Vagina (tissue), 2 donors: ENCODE data around the gene KCNK5. TPM values are rescaled to one million over a fixed set of nuclear protein-coding genes. Genes with fewer than 3 reads are reported as not detected.

Source experiments
- DNase-seq, 2 donors: peaks; one replicate each; pipeline ENCODE4 v3.0.0-alpha.2; 2017; ENCODE audit errors: extremely low spot score in 2 of 2
- H3K27ac ChIP-seq: fragments of 200-600 bp; sonication (generic); one replicate; pipeline ENCODE4 v1.5.1; 2019
- H3K27me3 ChIP-seq: fragments of 200-600 bp; sonication (generic); one replicate; pipeline ENCODE4 v1.5.1; 2019
- H3K36me3 ChIP-seq, 2 donors: fragments of 200-600 bp; sonication (generic); one replicate each; pipeline ENCODE4 v1.5.1; 2017 to 2019
- H3K4me1 ChIP-seq: fragments of 200-600 bp; sonication (generic); one replicate; pipeline ENCODE4 v1.5.1; 2019
- H3K4me3 ChIP-seq, 2 donors: fragments of 200-600 bp; sonication (generic); 1 replicate in 1 of 2; 2 replicates in 1 of 2; pipeline ENCODE4 v1.5.1; 2016 to 2019
- H3K9me3 ChIP-seq: fragments of 200-600 bp; sonication (generic); one replicate; pipeline ENCODE4 v1.5.1; 2019
- CTCF ChIP-seq, 3 experiments: fragments of 450-650 bp in 2 of 3; fragments of 200-600 bp in 1 of 3; sonication (generic) in 1 of 3; IDR thresholded peaks; one replicate each; pipeline ENCODE4 v1.5.1; 2017 to 2019; ENCODE audit warnings: antibody characterized with exemption in 3 of 3, mild to moderate bottlenecking in 2 of 3, moderate library complexity in 2 of 3
- POLR2A ChIP-seq, 2 donors: fragments of 450-650 bp; IDR thresholded peaks; one replicate each; pipeline ENCODE4 v1.6.1; 2017; ENCODE audit warnings: antibody characterized with exemption in 2 of 2, mild to moderate bottlenecking in 2 of 2, moderate library complexity in 2 of 2
- POLR2AphosphoS5 ChIP-seq, 2 donors: sonication (generic); formaldehyde crosslinking; IDR thresholded peaks; one replicate each; pipeline ENCODE4 v1.9.0; 2017; ENCODE audit warnings: antibody characterized with exemption in 2 of 2, mild to moderate bottlenecking in 2 of 2, low read depth in 1 of 2; ENCODE audit not compliant: insufficient read depth in 1 of 2
- intact Hi-C: fragments of 100-400 bp; cut with DNase I; formaldehyde crosslinking; loops from one replicate; pipeline ENCODE4 v1.15.1; 2023
- total RNA-seq: library from RNA; depleted of rRNA; stranded (reverse); fragments of >200 nt; gene quantifications from one replicate; pipeline ENCODE4 v1.2.3, GENCODE V29; 2016

The KCNK5 gene
- total RNA-seq, 1 donor from 2014 or later = 16.7 TPM

GRCh38 chr6:39214120-39214813 is 15.0 kb downstream of the KCNK5 start:
- peaks cover 20% of the 10 kb centered on the region for H3K4me1 ChIP-seq
- TF ChIP-seq CTCF (IDR thresholded peaks at IDR 0.05) (no peak), POLR2AphosphoS5 (IDR thresholded peaks at IDR 0.05; ENCODE audit: insufficient read depth in 1 of 2, low read depth in 1 of 2) (no peak), POLR2A (IDR thresholded peaks at IDR 0.05) (no peak)
- H3K4me3 ChIP-seq = no peak overlapping the region
- intact Hi-C loops = no loop called here
- H3K36me3 ChIP-seq = no peaks in the 10 kb centered on the region
- H3K27ac ChIP-seq = no peak overlapping the region
- no peaks in the 10 kb centered on the region for H3K27me3 ChIP-seq
- H3K9me3 ChIP-seq = no peaks in the 10 kb centered on the region
- DNase-seq = no peak

- H3K4me3 ChIP-seq = no peak overlapping the region
- no peak for DNase-seq
- peaks cover 20% of the 10 kb centered on the region for H3K4me1 ChIP-seq
- no peaks in the 10 kb centered on the region for H3K27me3 ChIP-seq
- H3K9me3 ChIP-seq = no peaks in the 10 kb centered on the region
- intact Hi-C loops = no loop called here
- no peaks in the 10 kb centered on the region for H3K36me3 ChIP-seq
- H3K27ac ChIP-seq = no peak overlapping the region
- TF ChIP-seq POLR2A (IDR thresholded peaks at IDR 0.05) (no peak), CTCF (IDR thresholded peaks at IDR 0.05) (no peak), POLR2AphosphoS5 (IDR thresholded peaks at IDR 0.05; ENCODE audit: insufficient read depth in 1 of 2, low read depth in 1 of 2) (no peak)
These were observed 15.9 kb downstream of the KCNK5 start for GRCh38 chr6:39213195-39213920.

GRCh38 chr6:39211183-39211582 is 18.1 kb downstream of the KCNK5 start:
- no peak for TF ChIP-seq CTCF (IDR thresholded peaks at IDR 0.05)
- no peak for TF ChIP-seq POLR2AphosphoS5 (IDR thresholded peaks at IDR 0.05; ENCODE audit: insufficient read depth in 1 of 2, low read depth in 1 of 2)
- TF ChIP-seq POLR2A (IDR thresholded peaks at IDR 0.05) = no peak
- intact Hi-C loops = no loop called here
- DNase-seq = no peak
- Histone ChIP-seq H3K4me1 (peaks cover 28% of the 10 kb centered on the region), H3K36me3 (no peaks in the 10 kb centered on the region), H3K4me3 (no peak overlapping the region), H3K27ac (no peak overlapping the region), H3K9me3 (no peaks in the 10 kb centered on the region), H3K27me3 (no peaks in the 10 kb centered on the region)

- intact Hi-C loops = no loop called here
- Histone ChIP-seq H3K4me3 (no peak overlapping the region), H3K36me3 (no peaks in the 10 kb centered on the region), H3K27ac (no peak overlapping the region), H3K4me1 (peaks cover 29% of the 10 kb centered on the region), H3K9me3 (no peaks in the 10 kb centered on the region), H3K27me3 (no peaks in the 10 kb centered on the region)
- TF ChIP-seq POLR2A (IDR thresholded peaks at IDR 0.05) (no peak), CTCF (IDR thresholded peaks at IDR 0.05) (no peak), POLR2AphosphoS5 (IDR thresholded peaks at IDR 0.05; ENCODE audit: insufficient read depth in 1 of 2, low read depth in 1 of 2) (no peak)
- DNase-seq = no peak
These were observed 18.8 kb downstream of the KCNK5 start for GRCh38 chr6:39210450-39210849.

- DNase-seq = no peak
- Histone ChIP-seq H3K27ac (no peak overlapping the region), H3K9me3 (no peaks in the 10 kb centered on the region), H3K36me3 (no peaks in the 10 kb centered on the region), H3K4me1 (peaks cover 29% of the 10 kb centered on the region), H3K4me3 (no peak overlapping the region), H3K27me3 (no peaks in the 10 kb centered on the region)
- intact Hi-C loops = no loop called here
- TF ChIP-seq POLR2A (IDR thresholded peaks at IDR 0.05) = no peak
- no peak for TF ChIP-seq POLR2AphosphoS5 (IDR thresholded peaks at IDR 0.05; ENCODE audit: insufficient read depth in 1 of 2, low read depth in 1 of 2)
- no peak for TF ChIP-seq CTCF (IDR thresholded peaks at IDR 0.05)
These were observed 19.4 kb downstream of the KCNK5 start for GRCh38 chr6:39209911-39210310.
